GM12874 (cell line): ENCODE results near the gene MTOR.

Experiments
- CTCF ChIP-seq: IDR thresholded peaks from 2 replicates; pipeline ENCODE4 v1.5.1; 2011; ENCODE audit warnings: low read depth, mild to moderate bottlenecking, control low read depth, low read length, moderate library complexity; ENCODE audit not compliant: insufficient read depth

MTOR gene

GRCh38 chr1:11174261-11174942 lies 87.9 kb downstream of the MTOR start:
- no peak for TF ChIP-seq CTCF

GRCh38 chr1:11170102-11170501 lies 92.2 kb downstream of the MTOR start:
- no peak for TF ChIP-seq CTCF

GRCh38 chr1:11169202-11169601 lies 93.1 kb downstream of the MTOR start:
- TF ChIP-seq CTCF = no peak

- no peak for TF ChIP-seq CTCF
These were observed 93.6 kb downstream of the MTOR start for GRCh38 chr1:11168731-11169130.

GRCh38 chr1:11158720-11159321 lies 103.5 kb downstream of the MTOR start:
- no peak for TF ChIP-seq CTCF

GRCh38 chr1:11158291-11158690 lies 104.1 kb downstream of the MTOR start:
- TF ChIP-seq CTCF = no peak

GRCh38 chr1:11157867-11158266 lies 104.5 kb downstream of the MTOR start:
- TF ChIP-seq CTCF = no peak

- TF ChIP-seq CTCF = no peak
These were observed 105.0 kb downstream of the MTOR start for GRCh38 chr1:11157394-11157793.
